ENCODE results near the gene EIF2AK2.

The EIF2AK2 gene

DNA sequence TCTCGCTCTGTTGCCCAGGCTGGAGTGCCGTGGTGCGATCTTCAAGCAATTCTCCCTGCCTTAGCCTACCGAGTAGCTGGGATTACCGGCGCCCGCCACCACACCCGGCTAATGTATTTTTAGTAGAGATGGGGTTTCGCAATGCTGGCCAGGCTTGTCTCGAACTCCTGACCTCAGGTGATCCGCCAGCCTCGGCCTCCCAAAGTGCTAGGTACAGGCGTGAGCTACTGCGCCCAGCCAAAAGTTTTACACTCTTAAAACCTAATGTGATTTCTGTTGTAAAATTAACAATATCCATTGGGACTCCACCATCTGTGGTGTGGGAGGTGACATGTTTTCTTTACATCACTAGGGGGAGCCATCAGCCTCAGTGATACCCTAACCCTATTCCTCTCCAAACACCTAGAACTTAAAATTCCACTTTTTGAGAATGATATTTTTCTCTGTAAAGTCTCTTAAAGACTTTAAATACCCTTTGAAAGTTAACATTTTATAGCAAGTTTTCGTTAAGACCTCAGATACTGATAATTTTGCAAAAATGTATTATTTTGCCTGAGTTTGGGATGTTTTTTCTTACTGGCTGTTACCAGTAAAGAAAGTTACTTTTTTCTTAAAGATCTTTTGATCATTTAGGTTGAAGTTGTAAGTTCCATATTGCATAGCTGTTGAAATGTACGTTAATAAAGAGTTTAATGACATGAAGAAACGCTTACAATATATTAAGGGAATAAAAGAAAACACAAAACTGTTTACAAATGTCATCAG, 11.6 kb upstream of the EIF2AK2 start:
- peak; percentile 66 for DNase-seq

DNA sequence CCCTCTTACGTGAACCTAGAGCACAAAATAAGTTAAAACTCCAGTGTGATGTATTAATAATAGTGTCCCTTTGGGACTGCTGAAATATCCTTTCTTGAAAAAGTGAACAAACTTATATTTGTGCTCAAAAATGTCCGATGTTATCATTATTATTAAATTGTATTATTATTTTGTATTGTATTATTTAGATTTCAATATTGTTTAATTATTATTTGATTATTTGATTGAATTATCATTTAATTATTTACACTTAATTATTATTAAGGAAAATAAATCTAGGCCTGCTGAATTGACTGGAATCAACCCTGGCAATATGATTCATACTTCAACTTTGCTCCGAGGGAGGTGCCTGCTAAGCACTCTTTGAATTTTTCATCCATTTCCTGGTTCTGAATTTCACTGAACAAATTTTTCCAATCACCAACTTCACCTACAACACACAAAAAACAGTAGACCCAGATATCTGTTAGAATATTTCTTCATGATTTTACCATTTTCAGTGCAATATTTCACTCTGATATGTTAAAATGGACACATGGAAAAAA, 10.9 kb upstream of the EIF2AK2 start:
- no peak for DNase-seq

GRCh38 chr2:37164757-37165156, 8.0 kb upstream of the EIF2AK2 start:
- no peak for DNase-seq

DNA sequence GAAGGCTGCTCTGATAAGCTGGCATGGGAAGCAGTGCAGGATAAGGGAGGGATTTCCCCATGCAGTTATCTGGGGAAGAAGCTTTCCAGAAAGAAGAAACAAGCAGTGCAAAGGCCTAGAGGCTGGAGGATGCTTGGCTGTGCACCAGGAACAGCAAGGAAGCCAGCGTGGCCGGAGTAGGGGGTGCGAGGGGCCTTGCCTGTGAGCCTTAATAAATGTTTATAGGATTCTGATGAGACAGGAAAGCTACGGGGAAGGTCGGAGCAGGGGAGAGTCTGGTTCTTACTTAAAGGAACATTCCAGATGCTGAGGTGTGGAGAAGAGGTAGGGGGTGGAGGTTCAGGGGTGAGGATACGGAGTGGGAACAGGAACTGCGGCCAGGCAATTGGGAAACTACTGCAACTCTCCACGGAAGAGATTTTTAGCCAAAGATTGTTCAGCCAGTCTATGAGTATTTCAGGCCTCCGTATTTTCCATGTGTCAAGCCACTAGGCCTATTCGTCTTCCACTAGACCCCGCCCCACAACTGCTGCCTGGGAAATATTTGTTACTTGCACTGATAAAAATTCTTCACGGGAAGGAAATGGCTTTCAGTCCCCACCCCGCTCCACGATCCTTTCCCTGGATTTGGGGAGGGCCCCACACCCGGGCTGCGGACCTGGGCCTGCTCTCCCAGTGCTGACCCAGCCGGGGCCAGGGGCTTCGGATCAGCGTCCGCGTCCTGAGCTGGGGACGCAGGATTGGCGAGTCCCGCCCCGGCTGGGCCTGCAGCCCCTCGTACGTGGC, 516 bp downstream of the EIF2AK2 start:
- peak; percentile 32 for DNase-seq

GRCh38 chr2:37154785-37155184, 2.0 kb downstream of the EIF2AK2 start:
- no peak for DNase-seq

- DNase-seq, result no peak
Observed at GRCh38 chr2:37153224-37153623, 3.6 kb downstream of the EIF2AK2 start.

- no peak for DNase-seq
Observed at GRCh38 chr2:37149626-37150322, 7.0 kb downstream of the EIF2AK2 start.

DNA sequence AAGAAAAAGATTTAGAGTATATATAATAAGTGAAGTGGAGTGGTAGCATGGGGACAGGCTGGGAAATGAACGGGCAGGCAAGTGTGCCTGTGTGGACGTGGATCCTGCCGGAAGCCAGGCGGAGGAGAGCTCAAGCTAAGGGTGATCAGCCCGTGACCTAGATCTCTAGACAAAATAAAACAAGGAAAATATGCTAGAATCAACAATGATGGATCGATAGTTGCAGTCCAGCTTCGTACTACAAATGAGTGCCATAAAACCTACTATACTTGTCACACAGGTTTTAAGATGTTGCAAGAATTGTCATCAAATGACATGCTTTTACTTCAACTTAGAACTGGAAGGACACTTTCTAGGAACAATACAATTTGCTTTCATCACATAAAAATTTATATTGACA, 8.5 kb downstream of the EIF2AK2 start:
- no peak for DNase-seq

DNA sequence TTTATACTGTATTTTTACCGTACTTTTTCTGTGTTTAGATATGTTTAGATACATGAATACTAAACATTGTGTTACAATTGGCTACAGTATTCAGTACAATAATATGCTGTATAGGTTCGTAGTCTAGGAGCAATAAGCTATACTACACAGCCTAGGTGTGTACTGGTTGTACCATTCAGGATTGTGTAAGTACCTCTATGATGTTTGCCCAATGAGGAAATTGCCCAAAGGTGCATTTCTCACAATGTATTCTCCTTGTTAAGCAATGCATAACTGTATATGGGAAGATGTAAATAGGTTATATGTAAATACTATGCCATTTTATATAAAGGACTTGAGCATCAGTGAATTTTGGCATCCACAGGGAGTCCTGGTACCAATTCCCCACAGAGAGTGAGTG, 10.7 kb downstream of the EIF2AK2 start:
- DNase-seq, result no peak

- DNase-seq, result peak; percentile 87
Observed at GRCh38 chr2:37143974-37144373, 12.8 kb downstream of the EIF2AK2 start.

GRCh38 chr2:37142546-37142945, 14.2 kb downstream of the EIF2AK2 start:
- no peak for DNase-seq

- DNase-seq, result no peak
Observed at GRCh38 chr2:37132914-37133313, 23.9 kb downstream of the EIF2AK2 start.

DNA sequence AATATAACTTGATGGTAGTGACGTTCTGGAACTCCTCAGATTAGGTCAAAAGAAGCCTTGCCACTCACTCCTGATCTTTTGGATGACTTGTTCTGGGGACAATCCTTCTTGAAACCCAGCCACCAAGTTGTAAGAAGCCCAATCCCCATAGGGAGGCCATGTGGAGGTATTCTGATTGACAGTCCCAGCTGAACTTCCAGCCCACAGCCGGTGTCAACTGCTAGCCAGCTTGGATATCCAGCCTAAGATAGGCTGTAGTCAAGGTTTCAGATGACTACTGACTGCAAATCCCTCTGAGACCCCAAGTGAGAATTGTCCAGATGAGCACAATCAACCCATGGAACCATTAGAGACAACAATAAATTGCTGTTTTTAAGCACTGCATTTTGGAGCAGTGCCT, 31.4 kb downstream of the EIF2AK2 start:
- DNase-seq, result no peak

DNA sequence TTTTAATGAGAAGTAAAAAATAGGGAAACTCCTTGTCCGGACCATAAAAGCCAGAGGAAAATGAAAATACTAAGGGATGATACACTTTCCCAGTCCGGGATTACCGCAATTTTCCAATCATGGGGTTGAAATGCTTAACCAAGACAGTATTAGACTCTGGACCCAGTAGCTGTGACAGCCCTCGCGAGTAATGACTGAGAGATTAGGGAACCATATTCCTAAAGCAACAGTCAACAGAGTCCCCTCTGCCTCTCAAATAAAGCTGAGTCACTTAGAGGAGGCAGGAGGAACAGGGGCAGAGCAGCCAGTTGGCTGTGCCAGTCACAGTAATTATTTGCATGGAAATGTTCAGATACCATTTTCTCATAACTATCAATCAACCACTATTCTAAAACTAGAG, 37.6 kb downstream of the EIF2AK2 start:
- DNase-seq, result no peak

GRCh38 chr2:37117566-37117965, 39.2 kb downstream of the EIF2AK2 start:
- no peak for DNase-seq

GRCh38 chr2:37111958-37112357, 44.8 kb downstream of the EIF2AK2 start:
- no peak for DNase-seq

- DNase-seq, result no peak
Observed at GRCh38 chr2:37110306-37111212, 46.2 kb downstream of the EIF2AK2 start.

DNA sequence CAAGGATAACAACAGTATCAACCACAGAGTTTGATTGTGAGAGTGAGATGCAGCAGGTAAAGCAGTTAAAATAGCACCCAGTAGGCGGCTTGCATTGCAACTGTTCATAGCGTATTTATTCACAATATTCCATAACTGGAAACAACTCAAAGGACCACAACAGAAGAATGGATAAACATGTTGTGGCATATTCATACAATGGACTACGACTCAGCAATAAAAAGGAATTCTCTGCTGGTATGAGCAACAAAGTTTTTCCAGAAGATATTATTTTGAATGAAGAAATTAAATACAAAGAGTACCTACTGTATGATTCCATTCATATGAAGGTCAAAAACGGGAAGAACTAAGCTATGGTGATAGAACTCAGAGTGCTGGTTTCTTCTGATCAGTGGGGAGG, 47.3 kb downstream of the EIF2AK2 start:
- no peak for DNase-seq

- DNase-seq, result no peak
Observed at GRCh38 chr2:37105150-37105549, 51.6 kb downstream of the EIF2AK2 start.

DNA sequence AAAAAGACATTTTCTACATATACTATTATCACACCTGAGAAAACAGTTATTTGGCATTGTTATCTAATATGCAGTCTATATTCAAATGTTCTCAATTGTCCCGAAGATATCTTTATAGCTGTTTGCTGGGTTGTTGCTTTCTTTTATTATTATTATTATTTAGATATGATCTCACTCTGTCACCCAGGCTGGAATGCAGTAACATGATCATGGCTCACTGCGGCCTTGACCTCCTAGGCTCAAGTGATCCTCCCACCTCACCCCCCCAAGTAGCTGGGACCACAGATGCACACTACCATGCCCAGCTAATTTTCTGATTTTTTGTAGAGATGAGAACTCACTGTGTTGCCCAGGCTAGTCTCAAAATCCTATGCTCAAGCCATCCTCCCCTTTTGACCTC, 52.6 kb downstream of the EIF2AK2 start:
- no peak for DNase-seq

DNA sequence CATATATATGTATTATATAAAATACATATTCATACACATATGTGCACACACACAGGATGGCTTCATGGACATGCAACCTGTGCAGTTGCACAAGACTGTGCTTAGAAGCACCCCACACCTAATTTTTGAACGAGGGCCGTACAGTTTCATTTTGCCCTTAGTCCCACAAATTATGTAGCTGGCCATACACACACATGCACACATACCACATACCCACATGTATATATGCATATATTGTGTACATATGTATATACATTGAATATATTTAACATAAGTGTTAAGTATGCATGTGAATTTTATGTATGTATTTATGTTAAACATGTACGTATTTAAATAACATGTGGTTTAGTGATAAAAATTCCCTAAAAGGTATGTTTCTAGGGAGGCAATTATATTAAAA, 54.2 kb downstream of the EIF2AK2 start:
- no peak for DNase-seq

DNA sequence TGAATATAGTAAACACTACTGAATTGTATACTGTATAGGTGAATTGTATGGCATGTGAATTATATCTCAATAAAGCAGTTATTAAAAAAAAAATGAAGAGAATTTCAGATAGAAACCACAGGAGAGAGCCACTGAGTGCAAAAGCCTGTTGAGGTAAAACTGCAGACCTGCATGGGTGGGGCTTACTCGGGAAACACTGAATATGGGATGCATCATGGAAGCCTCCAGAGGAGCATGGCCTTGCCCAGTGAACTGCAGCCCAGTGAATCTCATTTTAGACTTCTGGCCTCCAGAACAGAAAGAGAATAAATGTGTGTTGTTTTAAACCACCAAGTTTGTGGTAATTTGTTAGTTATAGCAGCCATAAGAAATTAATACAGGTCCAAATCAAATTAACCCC, 56.7 kb downstream of the EIF2AK2 start:
- no peak for DNase-seq
